T-helper 1 cell (primary cell): ENCODE measurements around the gene CDC42BPA.

Experiments
- DNase-seq, 5 donors: peaks; one replicate each; pipeline ENCODE4 v3.0.0-alpha.2; 2012 to 2020

Gene CDC42BPA

DNA sequence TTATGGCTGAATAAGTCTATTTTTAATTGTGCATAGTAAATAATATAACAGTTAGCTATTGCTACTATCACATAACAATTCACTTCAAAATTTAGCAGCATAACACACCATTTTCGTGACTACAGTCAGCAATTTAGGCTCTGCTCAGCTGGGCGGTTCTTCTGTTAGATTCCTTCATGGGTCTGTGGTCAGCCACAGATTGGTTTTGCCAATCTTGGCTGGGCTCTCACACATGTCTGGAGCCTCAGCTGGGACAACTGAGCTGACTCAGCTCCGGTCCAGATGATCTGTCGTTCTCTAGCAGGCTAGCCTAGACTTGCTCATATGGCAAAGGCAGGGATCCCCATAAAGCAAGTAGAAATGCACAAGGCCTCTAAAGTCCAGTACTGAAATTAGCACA is 15.1 kb upstream of the CDC42BPA start:
- DNase-seq, result no peak

DNA sequence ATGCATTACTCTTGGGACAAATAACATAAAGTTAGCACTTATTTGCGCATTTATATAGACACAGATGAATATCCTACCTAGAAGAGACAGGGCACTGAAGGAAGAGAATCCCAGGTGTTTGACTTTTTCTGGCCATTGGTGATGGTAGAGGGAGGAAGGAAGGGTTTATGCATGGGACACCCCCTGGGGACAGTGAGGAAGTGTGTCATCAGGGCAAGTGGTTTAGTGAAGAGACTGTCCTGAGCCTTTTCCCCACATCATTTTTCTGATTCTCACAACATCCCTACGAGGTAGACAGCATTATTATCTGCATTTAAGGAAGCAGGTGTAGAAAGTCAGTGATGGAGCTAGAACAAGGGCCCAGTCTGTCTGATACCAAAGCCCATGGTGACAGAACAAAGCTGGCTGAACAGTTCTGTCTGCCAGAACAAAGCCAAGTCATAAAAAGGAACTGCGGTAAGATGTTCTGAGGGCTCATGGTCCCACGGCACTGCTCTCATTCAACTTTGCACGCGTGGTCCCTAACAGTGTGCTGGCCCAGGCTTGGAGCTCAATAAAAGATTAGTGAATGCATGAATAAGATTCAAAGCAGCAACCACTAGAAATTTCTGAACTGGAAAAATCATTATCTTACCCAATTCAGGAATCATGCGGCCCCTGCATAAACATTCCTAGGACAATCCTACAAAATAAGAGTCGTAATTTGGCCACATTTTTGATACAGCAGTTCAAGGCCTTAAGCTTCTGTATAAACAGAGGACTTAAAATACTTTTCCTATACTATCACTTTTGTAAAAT is 12.2 kb upstream of the CDC42BPA start:
- no peak for DNase-seq

DNA sequence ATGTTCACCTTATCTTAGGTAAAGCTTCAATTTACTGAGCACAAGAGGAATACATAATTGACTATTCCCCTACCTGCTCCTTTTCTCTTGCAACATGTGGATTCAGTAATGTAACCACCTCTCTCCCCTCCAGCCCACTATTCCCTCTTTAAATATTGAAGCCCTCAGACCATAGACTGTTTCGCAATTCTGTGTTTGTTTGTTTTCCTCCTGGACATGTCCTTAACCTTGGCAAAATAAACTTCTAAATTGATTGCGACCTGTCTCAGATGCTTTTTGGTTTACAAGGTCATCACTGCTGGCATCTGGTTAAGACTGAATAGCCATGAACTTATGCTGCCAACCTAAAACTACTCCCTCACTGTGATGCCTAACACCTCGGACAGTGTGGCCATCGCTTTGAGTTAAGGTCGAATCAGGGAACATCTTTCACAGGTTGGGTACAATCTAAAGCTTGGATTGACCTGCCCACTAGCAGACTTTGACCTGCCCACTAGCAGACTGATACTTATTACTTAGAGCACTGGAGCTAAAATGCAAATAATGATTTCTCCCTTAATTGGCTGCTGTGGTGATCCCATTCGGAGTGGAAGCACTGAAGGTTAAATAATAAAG is 10.2 kb upstream of the CDC42BPA start:
- DNase-seq, result no peak

DNA sequence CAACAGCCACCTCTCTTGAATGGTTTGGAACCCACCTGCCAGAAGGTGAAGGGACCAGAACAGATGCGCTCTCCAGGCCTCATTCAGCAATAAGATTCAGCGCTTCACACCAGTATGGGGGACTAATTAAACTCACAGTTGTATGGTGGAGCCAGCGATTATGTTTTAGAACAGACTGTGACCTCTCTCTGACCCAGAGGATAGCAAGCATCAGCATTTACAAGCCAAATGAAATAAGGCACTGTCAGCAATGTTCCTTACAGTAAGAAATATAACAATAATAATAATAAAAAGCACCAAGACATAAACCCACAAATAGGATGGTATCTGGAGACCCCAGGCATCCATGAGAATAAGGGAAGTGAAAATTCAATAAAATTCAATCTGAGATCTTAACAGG is 6.9 kb upstream of the CDC42BPA start:
- no peak for DNase-seq

DNA sequence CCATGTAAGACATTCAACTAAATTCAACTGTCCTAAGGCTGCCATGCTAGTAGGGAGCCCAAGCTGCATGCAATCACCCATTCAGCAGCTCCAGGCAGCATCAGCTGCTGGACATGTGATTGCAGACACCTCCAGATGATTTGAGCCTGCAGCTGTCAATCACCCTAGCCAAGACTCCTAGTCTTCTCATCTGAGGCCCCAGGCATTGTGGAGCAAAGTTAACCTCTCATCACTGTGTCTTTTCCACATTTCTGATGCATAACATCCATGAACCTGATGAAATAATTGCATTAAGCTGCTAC is 5.6 kb upstream of the CDC42BPA start:
- no peak for DNase-seq

DNA sequence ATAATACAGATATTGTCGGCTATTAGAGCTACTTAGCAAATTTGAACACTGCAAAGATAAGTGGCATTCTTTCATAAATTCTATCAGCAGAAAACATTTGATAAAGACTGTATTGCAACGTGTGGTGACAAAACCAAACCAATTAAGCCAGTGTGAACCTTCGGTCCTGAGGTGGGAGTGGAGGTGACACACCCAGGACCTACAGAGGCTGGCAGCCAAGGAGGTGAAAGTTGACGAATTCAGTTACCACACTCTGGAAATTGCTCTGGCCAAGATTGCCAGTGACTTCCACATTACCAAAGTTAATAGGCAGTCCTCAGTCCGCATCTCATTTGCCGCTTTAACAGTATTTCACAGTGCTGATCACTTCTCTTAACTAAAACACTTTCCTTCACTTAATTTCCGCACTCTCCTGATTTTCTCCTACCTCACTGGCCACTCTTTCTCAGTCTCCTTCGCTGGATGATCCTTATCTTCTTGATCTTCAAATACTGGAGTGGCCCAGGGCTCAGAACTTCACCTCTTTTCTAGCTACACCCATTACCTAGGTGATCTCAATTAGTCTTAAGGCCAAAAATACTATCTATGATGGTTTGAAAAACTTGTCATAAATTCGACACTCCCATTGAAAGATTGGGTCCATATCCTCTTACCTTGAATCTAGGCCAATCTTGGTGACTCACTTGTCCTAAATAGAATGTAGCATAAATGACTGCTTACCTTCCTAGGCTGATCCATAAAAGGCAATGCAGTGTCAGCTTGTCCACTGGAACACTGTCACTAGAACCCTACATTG is 5.1 kb upstream of the CDC42BPA start:
- DNase-seq, result no peak

DNA sequence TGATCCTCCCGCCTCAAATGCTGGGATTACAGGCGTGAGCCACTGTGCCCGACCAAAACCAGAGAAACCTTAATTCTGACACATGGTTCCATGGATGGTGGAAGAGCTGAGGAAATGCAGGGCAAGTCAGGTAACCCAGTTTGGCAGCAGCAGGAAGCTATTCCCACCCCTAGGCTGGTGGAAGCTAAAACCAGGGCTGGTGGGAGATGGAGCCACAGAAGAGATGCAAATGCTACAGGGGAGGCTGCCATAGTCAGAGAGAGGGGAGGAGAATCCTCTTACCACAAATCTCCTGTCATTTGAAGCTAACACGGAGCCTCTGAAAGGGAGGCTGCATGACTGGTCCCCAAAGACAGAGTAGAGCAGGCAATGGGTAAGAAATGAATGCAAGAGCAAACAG is 4.1 kb upstream of the CDC42BPA start:
- DNase-seq, result no peak

DNA sequence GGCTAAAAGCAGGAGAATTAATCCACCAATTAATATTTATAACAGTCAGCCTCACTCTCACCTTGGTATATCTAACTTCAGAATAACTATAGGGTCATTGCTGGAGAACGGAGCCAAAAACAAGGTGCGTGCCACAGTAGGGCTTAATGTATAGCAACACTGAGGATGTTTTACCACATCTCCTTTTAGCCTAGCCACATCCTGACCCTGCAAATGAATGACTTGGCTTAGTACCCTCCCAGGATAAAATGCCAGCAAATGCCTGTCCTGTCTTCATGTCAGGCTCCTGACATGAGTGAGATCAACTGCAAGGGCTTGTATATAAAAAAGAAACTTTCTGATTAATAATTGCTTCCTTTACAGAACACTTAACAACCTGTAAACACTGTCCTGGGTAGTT is 2.7 kb upstream of the CDC42BPA start:
- DNase-seq, result peak in 1 of 5 donors; percentile 23

DNA sequence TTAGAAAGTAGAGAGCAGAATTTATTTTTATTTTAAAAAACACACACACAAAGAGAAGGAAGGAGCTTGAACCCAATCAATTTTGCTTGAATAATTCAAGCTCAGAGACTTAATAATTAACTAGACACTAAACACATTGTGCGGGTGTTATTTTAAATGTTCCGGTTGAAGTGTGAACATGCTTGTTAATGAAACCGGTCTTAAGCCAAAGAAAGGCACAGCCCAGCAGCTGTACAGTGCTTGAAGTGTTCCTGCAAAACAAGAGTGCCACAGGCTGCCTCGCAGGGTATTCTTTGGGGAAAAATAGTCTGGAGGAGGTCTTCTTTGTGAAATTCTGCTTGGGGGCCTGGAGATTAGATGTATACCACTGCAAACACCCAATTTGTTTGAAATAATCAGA is 2.2 kb upstream of the CDC42BPA start:
- DNase-seq, result no peak

DNA sequence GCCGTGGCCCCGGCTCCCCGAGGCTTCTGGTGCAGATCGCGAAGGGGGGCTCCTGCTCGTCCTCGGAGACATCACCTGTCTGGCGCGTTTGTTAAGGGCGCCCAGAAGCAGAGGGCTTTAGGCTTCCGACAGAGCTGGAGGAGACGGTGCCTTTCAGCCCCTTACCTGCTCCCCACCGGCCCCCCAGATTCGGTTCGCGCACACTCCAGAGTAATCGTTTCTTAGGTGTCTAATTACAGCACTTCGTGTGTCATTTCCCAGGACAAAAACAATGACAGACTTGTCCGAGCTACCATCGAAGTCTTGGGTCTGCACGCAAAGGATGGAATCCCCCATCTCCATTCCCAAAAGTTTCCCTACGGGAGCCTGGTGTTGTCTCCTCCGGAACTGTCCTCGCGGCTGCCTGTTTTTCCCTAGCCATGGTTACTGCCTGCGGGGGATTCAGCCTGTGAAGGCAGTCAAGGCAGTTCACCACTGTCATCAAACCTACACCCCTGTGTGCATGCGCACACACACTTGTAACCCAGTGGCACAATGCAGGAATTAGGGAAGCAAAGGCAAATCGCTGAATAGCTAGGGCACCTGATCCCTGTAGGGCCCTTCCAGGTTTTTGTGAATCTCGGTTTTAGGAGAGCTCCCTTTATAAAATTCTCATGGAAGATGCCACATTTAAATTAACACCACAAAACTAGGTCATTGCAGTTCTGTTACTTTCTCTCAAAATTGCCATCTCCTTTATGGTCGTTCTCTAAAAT is 738 bp upstream of the CDC42BPA start:
- DNase-seq, result no peak

DNA sequence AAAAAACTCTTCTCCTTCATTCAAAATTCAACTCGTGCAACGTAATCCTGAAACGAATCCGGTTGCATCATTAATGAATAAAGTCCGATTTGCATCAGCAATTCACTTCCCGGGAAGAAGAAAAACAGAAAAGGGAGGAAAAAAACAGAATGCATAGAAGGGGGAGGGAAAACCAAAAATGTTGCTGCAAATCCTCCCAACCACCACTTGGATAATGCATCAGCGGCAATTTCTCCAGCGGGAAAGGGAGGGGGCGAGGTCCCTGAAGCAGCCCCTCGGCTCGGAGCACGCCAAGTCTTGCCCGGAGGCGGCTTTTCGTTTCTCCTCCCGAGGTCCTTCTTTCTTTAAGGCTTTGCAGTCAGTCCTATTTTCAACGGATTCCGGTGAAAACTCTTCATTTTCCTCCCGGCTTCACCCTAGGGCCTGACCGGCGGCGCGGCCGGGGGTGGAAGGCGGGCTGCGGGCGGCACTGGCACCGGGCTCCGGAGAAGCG is 723 bp downstream of the CDC42BPA start:
- no peak for DNase-seq

DNA sequence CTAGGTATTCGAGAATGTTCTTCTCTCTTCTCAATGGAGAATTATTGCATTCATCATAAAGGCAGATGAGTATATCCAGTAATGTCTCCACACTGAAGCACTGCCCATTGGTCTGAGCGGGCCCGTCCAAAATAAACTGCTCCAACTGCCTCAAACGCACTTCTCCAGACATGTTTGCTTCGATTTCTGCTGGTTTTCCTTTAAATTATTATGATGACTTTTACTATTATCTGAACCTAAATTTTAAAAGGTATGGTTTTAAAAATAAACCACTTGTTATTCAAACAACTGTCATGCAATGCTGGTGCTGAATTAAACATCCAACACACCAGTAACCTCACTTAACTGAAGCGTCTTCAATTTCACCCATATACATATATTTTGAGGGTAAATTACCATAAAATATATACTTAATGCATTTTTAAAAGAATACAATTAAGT is 1.3 kb downstream of the CDC42BPA start:
- DNase-seq, result no peak

DNA sequence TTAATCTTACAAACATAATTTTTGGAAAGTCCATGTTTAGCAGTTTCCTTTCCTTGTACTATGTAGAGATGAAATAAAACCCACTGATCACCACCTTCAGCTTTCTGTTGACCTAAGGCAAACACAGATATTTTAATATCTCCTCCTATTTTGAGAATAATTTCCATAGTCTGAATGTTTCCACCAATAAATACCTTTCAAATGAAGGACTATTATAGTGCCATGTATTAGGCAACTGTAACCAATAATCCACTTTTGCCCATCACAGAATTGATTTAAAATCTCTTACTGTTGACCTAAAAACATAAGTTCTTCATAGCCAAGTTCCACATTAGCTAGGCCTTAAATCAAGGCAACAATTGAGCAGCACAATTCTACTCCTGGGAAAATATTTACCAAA is 1.8 kb downstream of the CDC42BPA start:
- DNase-seq, result no peak

DNA sequence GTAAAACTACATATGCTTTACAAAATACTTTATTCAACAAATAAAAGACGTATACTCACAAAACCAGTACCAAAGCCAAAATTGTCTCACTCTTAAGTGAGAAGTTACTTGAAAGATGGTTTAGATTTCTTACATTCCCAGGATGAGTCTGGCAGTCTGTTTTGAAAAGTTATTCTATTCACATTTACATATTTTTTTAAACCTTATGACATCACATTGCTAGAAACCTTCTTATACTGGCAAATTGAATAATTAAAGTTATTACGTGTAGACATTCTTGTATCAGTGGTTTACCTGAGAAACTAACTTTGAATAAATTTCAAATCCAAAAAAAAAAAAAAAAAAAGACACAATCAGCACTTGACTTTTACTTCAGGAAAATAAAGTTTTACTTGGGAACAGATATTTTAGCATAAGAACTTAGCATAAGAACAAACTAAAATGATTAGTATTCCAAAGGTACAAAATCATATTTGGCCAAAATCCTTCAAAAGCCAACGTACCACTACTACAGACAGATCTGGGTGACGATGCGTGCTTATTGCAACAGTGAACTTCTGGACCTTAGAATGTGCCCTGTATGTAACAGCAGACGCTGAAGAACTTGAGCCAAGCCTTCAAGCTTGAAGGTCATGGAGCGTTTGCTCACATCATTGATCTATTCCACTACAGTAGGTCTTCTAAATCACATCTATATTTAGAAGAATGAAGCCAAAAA is 2.5 kb downstream of the CDC42BPA start:
- no peak for DNase-seq

DNA sequence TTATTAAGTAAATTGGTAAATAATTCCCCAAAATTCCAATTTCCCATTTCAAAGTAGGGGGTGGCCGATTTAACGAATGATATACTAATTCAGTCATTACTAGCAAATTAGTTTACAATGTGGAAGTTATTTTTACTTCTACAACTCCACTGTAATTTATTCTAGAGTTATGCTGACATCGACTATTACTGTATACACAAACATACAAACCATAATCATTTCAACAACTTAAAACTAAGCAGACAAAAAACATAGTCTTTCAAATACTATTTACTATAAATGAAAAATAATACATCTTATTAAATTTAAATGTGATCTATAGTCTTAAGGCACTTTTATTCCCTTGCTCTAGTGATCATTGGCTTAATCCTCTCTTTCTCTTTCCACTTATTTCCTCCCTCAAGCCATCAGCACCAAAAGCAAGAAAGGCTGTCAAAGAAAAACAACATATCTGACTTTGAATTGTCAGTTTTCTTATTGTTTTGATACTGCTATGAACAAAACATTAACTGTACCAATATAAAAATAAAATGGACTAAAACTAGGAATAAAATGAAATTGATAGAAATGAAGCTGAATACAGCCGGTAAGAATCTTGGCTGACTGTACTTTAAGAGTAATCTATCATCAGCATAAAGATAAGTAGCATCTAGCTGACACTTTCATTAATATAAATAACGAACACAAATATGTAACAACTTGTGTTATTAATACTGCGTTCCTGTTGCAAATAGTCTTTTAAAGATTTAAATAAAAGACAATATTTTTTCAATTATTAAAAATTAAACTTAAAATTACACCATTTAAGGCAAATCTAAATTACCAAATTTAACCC is 4.1 kb downstream of the CDC42BPA start:
- no peak for DNase-seq

DNA sequence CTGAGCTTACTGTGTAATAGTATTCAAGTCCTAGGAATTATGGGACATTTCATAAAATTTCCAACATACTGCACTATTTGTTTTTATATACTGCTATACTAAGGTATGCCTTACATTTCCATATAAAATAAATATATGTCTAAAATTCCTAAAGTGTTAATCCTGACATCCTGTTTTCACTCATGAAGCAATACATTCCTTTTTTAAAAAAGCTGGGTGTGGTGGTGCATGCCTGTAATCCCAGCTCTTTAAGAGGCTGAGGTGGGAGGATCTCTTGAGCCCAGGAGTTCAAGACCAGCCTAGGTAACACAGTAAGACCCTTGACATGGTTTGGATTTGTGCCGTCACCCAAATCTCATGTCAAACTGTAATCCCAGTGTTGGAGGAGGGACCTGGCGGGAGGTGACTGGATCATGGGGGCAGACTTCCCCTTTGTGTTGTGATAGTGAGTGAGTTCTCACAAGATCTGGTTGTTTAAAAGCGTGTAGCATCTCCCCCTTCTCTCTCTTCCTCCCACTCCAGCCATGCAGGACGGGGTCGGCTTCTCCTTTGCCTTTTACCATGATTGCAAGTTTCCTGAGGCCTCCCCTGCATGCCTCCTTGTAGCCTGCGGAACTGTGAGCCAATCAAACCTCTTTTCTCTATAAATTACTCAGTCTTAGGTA is 5.8 kb downstream of the CDC42BPA start:
- no peak for DNase-seq

DNA sequence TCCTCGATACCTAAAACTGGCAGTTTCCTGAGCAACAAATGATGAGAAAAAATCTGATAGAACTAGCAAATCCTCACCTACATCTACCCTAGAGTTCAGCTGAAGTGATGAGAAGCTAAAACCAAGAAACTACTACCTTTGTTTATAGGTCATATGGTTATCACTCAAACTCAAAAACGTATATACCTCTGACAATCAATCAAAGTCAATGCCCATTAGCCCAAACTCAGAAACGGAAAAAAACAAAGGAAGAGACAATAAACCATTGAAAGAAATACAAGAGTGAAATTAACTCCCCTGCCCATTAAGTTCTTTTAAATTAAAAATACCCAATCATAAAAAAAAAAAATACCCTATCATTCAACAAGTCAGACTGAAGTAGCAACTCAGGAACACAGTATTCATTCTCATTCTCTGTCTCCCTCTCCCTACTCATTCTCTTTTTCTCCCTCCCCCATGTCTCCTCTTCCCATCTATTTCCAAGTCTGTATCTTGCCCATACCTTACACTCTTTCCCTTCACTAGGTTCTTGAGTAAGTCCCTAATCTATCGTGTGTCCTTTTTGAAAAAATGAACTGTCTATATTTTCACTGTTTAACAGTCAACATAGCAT is 6.8 kb downstream of the CDC42BPA start:
- no peak for DNase-seq

DNA sequence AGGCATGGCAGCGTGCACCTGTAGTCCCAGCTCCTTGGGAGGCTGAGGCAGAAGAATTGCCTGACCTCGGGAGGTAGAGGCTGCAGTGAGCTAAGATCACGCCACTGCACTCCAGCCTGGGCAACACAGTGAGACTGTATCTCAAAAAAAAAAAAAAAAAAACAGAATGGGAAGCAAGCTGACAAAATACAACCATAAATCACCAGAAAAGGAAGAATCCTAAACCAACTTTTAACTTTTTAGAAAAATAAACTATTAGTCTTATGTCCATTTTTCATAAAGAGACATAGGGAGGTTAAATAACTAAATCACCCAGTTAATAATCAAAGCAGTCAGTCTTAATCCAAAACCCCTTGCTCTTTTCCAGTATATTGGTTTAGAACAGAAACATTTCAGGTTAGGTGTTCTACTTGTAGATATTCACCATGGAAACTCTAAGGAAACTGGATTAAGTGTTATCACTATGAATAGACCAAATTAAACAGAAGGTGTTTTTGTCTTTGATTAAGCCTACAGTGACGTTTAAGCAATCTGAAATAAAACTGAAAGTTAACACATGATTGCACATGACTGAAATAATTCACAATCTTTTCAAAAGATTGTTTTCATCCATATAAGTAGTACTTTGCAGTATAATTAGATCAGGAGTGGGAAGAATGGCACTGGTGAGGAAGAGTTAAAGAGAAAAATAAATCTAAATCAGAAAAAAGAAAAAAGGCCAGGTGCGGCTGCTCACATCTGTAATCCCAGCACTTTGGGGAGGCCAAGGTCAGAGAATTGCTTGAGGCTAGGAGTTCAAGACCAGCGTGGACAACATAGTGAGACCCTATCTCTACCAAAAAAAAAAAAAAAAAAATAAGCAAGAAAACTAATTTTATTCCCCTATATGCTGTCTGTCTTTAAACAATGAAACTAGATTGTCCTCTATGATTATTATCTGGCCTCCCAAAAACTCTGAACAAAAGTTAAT is 9.6 kb downstream of the CDC42BPA start:
- DNase-seq, result no peak

DNA sequence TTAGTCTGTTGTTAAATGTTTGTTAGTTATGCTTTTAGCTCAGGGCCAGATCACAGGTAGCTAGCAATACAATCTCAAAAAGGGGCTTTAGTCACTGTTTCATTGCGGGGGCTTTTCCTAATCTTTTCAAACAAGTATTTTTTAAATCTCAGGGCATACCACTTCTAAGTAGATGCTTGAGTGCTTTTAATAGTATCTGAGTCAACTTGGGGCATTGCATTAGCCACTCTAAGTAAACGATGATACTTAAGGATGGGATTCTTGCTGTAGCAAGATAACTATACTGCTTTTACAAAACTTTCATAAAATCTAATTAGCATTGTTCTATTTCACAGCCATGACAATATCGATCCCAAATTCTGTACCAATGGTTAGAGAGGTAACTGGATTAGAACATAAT is 11.6 kb downstream of the CDC42BPA start:
- DNase-seq, result no peak
